ENCODE data around the gene NUP107.

- no peak for TF ChIP-seq CTCF (IDR thresholded peaks at IDR 0.05; ENCODE audit: borderline replicate concordance, extremely low read depth, low read length, poor library complexity, severe bottlenecking)
- TF ChIP-seq EZH2 (IDR thresholded peaks at IDR 0.05; ENCODE audit: borderline replicate concordance, low read depth, low read length, severe bottlenecking): no peak
Measured at GRCh38 chr12:68790952-68791234, 104.1 kb downstream of the NUP107 start.

Measured in DND-41 (cell line).